ENCODE measurements around the gene PIAS1.
"Not testable (repeated sequence)": the region's sequence is repeated elsewhere in the genome, so short reads cannot be mapped to it uniquely, and the experiment has no call there.

PIAS1 gene

GRCh38 chr15:68221530-68222431 is 167.7 kb downstream of the PIAS1 start:
- not testable (repeated sequence) for DNase-seq

- DNase-seq, result not testable (repeated sequence)
These were observed 168.3 kb downstream of the PIAS1 start for GRCh38 chr15:68222432-68222743.

- DNase-seq, result no peak
These were observed 169.1 kb downstream of the PIAS1 start for GRCh38 chr15:68223171-68223570.

DNA sequence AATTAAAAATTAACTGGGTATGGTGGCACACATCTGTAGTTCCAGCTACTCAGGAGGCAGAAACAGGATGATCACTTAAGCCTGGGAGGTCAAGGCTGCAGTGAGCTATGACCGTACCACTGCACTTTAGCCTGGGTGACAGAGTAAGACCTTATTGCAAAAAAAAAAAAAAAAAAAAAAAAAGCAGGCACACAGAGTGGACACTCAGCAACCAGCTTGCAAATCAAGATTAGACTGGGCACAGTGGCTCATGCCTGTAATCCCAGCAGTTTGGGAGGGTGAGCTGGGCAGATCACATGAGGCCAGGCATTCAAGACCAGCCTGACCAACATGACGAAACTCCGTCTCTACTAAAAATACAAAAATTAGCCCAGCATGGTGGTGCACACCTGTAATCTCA is 170.0 kb downstream of the PIAS1 start:
- DNase-seq, result no peak

DNA sequence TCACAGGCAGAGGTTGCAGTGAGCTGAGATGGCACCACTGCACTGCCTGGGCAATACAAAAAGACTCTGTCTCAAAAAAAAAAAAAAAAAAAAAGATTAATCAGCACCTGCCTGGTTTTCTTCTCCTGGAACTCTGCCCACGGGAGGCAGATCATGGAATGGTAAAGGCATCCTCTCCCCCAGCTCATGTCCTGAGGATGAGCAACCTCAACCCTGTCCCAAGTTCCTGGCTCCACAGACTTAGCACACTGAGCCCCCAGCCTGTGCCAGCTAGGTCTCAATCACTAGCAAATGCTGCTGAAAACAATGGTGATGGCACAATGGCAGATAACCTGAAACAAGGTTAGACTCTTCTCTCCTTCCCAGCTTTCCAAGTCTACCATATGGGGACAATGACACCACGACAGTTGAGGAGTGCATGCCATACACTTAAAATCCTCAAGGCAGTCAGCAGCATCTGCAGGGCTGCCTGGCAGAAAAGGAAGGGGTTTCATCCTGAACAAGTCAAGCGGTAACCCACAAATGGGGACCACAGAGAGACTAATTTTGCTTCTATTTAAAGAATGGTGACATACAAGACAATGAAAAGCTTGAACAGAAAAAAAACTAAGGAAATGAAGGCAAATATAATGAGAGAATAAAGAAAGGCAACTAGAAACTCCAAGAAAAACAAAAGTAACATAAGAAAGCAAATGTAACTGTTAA is 170.6 kb downstream of the PIAS1 start:
- no peak for DNase-seq

DNA sequence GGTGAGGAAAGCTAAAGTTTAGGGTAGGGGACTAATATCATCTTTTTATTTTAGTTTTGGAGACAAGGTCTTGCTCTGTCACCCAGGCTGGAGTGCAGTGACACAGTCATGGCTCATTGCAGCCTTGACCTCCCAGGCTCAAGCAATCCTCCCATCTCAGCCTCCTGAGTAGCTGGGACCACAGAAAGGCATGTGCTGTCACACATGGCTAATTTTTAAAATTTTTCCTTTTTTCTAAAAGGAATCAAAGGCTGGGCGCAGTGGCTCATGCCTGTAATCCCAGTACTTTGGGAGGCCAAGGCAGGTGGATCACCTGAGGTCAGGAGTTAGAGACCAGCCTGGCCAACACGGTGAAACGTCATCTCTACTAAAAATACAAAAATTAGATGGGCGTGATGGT is 171.3 kb downstream of the PIAS1 start:
- DNase-seq, result not testable (repeated sequence)

DNA sequence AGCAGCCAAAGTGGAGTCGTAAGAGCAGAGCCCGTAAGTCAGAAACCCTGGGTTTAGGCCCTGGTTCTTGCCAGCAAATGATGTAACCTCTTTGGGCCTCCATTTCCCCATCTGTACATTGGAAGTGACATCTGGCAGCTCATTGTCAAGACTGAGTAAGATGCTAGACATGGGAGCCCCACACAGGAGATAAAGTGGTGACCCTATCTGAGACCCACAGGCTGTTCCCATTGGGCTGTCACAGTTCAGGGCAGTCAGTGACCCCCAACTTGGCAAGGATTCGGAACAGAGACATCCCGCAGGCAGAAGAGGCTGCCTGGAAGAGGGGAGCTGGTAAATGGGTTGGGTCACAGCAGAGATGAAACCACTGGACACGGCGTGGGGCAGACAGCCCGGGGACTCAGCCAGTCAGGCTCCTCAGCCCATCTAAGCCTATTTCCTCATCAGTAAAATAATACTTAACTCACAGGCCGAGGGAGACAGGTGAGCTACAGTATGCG is 173.6 kb downstream of the PIAS1 start:
- DNase-seq, result no peak

DNA sequence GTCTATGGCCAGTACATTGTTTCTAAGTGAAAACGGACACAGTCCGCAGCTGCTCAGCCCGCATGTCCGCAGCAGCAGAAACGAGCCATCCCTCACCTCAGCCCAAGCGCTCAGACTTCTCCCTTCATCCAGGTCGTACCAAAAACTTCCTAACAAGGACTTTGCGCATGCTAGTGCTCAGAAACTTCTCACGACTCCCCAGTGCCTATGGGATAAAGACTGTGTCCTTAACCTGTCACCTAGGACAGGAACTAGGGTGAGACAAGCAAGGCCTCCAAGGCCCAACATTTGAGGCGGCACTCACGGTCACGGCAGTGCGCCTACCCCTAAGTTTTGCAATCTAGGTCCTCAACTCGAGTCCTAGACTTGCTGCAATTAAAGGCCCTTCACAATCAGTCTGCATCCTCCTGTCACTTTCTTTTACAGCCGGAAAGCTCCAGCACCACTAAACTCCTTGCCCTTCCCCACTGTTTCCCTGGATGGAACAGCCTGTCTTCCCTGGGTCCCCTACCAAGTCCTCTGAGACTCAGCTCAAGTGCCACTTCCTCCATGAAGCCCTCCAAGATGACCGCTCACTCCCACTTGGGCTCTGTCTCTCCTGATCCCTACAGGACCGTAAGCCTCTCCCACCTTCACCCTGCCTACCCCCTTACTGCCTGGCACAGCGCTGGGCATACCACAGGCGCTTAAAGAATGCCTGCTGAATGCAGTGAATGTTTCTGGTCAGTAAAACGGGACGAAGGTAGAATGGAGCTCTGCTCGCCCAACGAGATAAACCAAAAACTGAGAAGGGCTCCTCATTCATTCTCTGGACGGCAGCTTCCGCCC is 174.2 kb downstream of the PIAS1 start:
- DNase-seq, result no peak

DNA sequence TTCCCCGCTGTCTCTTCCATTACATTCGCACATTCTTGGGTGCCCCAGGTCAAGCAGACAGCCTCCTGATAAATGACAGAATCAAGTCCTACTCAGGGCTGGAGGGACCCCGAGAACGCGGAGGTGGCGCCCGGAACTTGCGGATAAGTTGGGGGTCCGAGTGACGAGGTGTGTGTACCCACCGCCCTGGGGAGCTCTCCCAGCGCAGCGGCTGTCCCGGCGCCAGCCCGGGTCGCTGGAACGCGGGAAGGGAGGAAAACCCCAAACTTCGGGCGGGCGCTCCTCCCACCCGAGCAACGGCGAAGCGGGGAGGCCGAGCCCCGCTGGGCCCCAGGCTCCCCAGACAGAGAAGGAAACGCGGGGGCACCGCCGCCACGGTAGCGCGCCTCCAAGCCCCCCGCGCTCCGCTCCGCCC is 174.9 kb downstream of the PIAS1 start:
- DNase-seq, result no peak

- DNase-seq, result peak; percentile 84
These were observed 175.5 kb downstream of the PIAS1 start, which contains the start of gene CLN6 for GRCh38 chr15:68229386-68230156. Gene CLN6, minus strand, starts transcription at chr15:68229728. Its CDS starts 144 bp downstream, at chr15:68229584.

- no peak for DNase-seq
These were observed 176.3 kb downstream of the PIAS1 start for GRCh38 chr15:68230157-68231100.

DNA sequence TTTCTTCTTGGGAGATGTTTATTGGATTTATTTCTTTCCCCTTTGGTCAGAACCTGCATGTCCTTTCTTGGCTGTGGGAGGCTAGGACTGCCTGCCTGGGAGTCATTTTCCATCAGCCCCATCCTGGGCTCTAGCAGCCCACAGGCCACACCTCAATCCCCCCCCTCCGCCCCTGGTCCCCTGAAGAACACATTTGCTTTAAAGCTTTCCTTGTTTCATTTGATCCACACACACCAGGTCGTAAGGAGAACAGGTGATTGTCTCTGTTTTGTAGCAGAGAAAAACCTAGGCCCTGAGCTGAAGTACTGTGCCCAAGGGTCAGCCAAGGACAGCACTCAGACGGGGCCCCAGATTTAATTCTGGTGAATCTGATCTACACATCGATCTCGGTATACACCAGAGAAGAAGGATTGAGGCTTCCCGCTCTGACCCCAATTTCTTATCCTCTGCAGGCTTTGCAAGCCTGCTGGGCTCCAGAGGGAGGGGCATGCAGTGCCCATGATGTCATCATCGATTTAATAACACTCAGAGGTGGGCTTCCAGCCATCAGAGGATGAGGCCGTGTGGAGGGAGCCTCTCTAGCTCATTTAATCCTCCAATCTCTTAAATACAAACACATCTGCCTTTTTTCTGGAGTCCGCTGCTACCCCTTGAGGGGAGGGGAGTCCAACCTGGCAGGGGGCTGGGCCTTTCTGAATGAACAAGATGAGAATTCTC is 177.1 kb downstream of the PIAS1 start:
- DNase-seq, result no peak

DNA sequence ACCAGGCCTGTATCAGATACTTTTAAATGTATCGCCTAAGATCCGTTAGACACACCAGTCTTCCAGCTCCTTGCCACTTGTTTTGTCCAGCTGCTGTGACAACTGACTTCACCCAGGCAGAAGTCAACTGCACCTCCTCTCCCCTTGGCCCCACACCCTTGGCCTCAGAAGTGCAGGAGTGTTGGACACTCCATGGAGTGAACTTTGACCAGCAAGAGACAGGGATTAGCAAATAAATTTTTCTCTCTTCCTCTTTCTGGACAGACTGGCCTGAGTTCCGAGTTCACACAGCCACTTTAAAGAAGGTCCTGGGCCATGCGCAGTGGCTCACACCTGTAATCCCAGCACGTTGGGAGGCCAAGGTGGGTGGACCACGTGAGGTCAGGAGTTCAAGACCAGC is 178.3 kb downstream of the PIAS1 start:
- DNase-seq, result no peak

DNA sequence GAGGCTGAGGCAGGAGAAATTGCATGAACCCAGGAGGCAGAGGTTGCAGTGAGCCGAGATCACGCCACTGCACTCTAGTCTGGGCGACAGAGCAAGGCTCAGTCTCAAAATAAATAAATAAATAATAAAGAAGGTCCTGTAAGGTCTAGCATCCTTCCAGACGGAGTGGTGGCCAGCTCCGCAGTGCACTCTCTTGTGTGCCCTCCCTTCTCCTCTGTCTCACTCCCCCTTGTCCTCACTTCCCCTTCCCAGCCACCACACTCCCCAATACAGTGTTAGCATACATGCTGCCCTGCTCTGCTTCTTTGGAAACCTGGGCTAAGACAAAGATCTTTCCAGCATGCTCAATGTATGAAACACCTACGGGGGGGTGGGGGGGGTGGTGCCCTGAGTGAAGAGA is 178.8 kb downstream of the PIAS1 start:
- no peak for DNase-seq

DNA sequence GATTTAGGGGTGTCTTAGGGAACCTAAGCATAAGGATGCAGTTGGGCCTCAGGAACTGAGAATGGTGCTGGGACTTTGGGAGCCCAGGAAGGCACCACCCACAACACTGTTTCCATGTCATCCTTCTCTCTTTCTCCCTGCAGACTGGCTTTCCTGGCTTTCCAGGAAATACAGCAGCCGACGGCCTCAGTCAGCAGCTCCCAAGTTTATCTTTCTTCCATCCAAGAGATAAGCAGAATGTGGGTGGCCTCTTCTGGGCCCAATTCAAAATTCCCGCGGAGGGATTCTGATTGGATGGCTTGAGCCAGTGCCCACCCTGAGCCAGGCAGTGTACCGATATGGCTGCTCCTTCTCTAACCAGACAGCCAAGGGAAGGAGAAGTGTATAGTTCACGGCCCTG is 179.9 kb downstream of the PIAS1 start:
- no peak for DNase-seq

DNA sequence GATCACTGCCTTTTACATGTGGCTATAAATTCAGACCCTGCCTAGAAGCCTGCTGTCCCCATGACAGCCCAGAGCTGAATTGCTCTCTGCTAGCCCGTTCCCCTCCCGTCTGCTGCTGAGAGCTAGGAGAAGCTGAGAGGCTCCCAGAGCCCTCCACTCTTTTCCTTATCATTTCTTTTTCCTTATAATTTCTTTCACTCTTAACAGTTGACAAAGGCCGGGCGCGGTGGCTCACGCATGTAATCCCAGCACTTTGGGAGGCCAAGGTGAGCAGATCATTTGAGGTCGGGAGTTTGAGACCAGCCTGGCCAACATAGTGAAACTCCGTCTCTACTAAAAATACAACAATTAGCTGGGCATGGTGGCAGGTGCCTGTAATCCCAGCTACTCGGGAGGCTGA is 180.4 kb downstream of the PIAS1 start:
- DNase-seq, result not testable (repeated sequence)

GRCh38 chr15:68235022-68235421 is 180.9 kb downstream of the PIAS1 start:
- no peak for DNase-seq

GRCh38 chr15:68239025-68239424 is 184.9 kb downstream of the PIAS1 start:
- no peak for DNase-seq

GRCh38 chr15:68241088-68241935 is 187.2 kb downstream of the PIAS1 start:
- DNase-seq, result no peak
